ENCODE data around the gene PGLYRP4.

DNA sequence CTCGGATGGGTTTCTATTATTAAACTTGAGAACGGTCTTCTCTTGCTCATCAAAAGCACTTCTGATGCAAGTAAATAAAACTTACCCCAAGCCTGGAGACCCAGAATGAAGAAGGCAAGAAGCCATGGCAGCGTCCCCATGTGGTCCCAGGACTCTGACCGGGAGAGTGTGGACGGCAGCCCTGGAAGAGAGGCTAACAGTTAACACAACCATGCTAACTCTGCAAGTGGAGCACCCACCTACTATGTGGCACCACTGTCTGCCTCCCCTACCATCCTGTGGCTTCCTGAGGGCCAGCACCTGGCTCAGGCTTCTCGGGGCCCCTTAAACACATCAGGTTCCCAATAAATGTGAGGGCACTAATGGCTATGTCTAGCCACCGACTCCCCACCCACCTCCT lies 38.1 kb downstream of the PGLYRP4 start:
- TF ChIP-seq, protein P1, sequence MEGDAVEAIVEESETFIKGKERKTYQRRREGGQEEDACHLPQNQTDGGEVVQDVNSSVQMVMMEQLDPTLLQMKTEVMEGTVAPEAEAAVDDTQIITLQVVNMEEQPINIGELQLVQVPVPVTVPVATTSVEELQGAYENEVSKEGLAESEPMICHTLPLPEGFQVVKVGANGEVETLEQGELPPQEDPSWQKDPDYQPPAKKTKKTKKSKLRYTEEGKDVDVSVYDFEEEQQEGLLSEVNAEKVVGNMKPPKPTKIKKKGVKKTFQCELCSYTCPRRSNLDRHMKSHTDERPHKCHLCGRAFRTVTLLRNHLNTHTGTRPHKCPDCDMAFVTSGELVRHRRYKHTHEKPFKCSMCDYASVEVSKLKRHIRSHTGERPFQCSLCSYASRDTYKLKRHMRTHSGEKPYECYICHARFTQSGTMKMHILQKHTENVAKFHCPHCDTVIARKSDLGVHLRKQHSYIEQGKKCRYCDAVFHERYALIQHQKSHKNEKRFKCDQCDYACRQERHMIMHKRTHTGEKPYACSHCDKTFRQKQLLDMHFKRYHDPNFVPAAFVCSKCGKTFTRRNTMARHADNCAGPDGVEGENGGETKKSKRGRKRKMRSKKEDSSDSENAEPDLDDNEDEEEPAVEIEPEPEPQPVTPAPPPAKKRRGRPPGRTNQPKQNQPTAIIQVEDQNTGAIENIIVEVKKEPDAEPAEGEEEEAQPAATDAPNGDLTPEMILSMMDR (IDR thresholded peaks at IDR 0.05), result no peak
- no peak for TF ChIP-seq POLR2AphosphoS5 (IDR thresholded peaks at IDR 0.05; ENCODE audit: low read depth, low read length)

Measured in Panc1 (cell line).